ENCODE results near the gene SNIP1. TPM values are rescaled to one million over a fixed set of nuclear protein-coding genes. Genes with fewer than 3 reads are reported as not detected.
"Not testable (repeated sequence)": the region's sequence is repeated elsewhere in the genome, so short reads cannot be mapped to it uniquely, and the experiment has no call there.

The SNIP1 gene
- total and polyA plus RNA-seq, 3 experiments from 2014 or later: 6.3 to 25.8 (median 23.4) TPM

GRCh38 chr1:37533317-37534093 lies 20.6 kb downstream of the SNIP1 start:
- POLR2A ChIA-PET: no interaction called here
- H3K4me3 Mint-ChIP-seq: no peak overlapping the region
- CTCF ChIA-PET: no interaction called here

GRCh38 chr1:37532418-37533156 lies 21.5 kb downstream of the SNIP1 start:
- CTCF ChIA-PET; POLR2A ChIA-PET; H3K4me3 Mint-ChIP-seq; H3K27me3 ChIP-seq (ENCODE audit: insufficient read depth, low read length, poor library complexity, severe bottlenecking); H3K4me3 ChIP-seq (ENCODE audit: low read length); H3K27ac Mint-ChIP-seq; H3K27me3 Mint-ChIP-seq; H3K9me3 Mint-ChIP-seq; H3K9me3 ChIP-seq (ENCODE audit: low read length); H3K4me1 ChIP-seq (ENCODE audit: insufficient read depth, low read length); H3K27ac ChIP-seq (ENCODE audit: low read depth, low read length); DNase-seq: not testable (repeated sequence)
- H3K36me3 ChIP-seq (ENCODE audit: insufficient read depth, low read length): peaks cover 16% of the 10 kb centered on the region
- H3K4me1 Mint-ChIP-seq: peaks cover 4 to 28% (median 11%) of the 10 kb centered on the region in 3 donors
- peaks cover 0 to 39% (median 15%) of the 10 kb centered on the region in 3 donors for H3K36me3 Mint-ChIP-seq

More at GRCh38 chr1:37533317-37534093, 20.6 kb downstream of the SNIP1 start:
- H3K36me3 ChIP-seq (ENCODE audit: insufficient read depth, low read length): peaks cover 20% of the 10 kb centered on the region
- H3K27me3 ChIP-seq (ENCODE audit: insufficient read depth, low read length, poor library complexity, severe bottlenecking): no peaks in the 10 kb centered on the region
- H3K4me3 ChIP-seq (ENCODE audit: low read length): no peak overlapping the region
- H3K4me1 Mint-ChIP-seq: peaks cover 4 to 31% (median 15%) of the 10 kb centered on the region in 3 donors
- no peaks in the 10 kb centered on the region for H3K27me3 Mint-ChIP-seq
- no peak for DNase-seq
- no peaks in the 10 kb centered on the region for H3K9me3 Mint-ChIP-seq
- H3K27ac ChIP-seq (ENCODE audit: low read depth, low read length): no peak overlapping the region
- peaks cover 0 to 48% (median 19%) of the 10 kb centered on the region in 3 donors for H3K36me3 Mint-ChIP-seq
- H3K9me3 ChIP-seq (ENCODE audit: low read length): no peaks in the 10 kb centered on the region
- H3K4me1 ChIP-seq (ENCODE audit: insufficient read depth, low read length): no peaks in the 10 kb centered on the region
- H3K27ac Mint-ChIP-seq: peak overlapping the region in 4 of 8 donors; percentile 17 to 82 (median 45)

GRCh38 chr1:37529888-37530287 lies 24.2 kb downstream of the SNIP1 start:
- H3K4me1 ChIP-seq (ENCODE audit: insufficient read depth, low read length); DNase-seq; H3K9me3 Mint-ChIP-seq; H3K9me3 ChIP-seq (ENCODE audit: low read length); H3K27me3 ChIP-seq (ENCODE audit: insufficient read depth, low read length, poor library complexity, severe bottlenecking); H3K36me3 ChIP-seq (ENCODE audit: insufficient read depth, low read length); H3K4me3 ChIP-seq (ENCODE audit: low read length); CTCF ChIA-PET; H3K4me3 Mint-ChIP-seq; POLR2A ChIA-PET; H3K27ac Mint-ChIP-seq; H3K27ac ChIP-seq (ENCODE audit: low read depth, low read length); H3K27me3 Mint-ChIP-seq: not testable (repeated sequence)
- peaks cover 0 to 16% (median 6%) of the 10 kb centered on the region in 3 donors for H3K36me3 Mint-ChIP-seq
- peaks cover 0 to 11% (median 0%) of the 10 kb centered on the region in 3 donors for H3K4me1 Mint-ChIP-seq

- peak in 2 of 5 donors; percentile 1 to 27 for DNase-seq
- peaks cover 0 to 11% (median 6%) of the 10 kb centered on the region in 3 donors for H3K36me3 Mint-ChIP-seq
- ChIA-PET POLR2A (interaction anchor here (0.6 kb wide), 1 partner anchor 41 kb away, joined by 3 read pairs; no protein-coding TSS in a partner anchor), CTCF (interaction anchor here (0.9 to 1.2 kb wide), 2 partner anchors 8 to 64 kb away, joined by 3 read pairs; no protein-coding TSS in a partner anchor)
- Histone ChIP-seq H3K27ac (ENCODE audit: low read depth, low read length) (no peak overlapping the region), H3K27me3 (ENCODE audit: insufficient read depth, low read length, poor library complexity, severe bottlenecking) (no peaks in the 10 kb centered on the region), H3K36me3 (ENCODE audit: insufficient read depth, low read length) (no peaks in the 10 kb centered on the region), H3K9me3 (ENCODE audit: low read length) (no peaks in the 10 kb centered on the region), H3K4me1 (ENCODE audit: insufficient read depth, low read length) (peaks cover 7% of the 10 kb centered on the region), H3K4me3 (ENCODE audit: low read length) (peak overlapping the region; percentile 43)
- no peaks in the 10 kb centered on the region for H3K27me3 Mint-ChIP-seq
- peak overlapping the region; percentile 92 to 98 (median 95) for H3K4me3 Mint-ChIP-seq
- no peaks in the 10 kb centered on the region for H3K9me3 Mint-ChIP-seq
- peak overlapping the region; percentile 69 to 95 (median 92) for H3K27ac Mint-ChIP-seq
- peaks cover 30 to 46% (median 42%) of the 10 kb centered on the region in 3 donors for H3K4me1 Mint-ChIP-seq
These were observed 34.5 kb downstream of the SNIP1 start for GRCh38 chr1:37519613-37520012.

- Mint-ChIP-seq H3K27ac (peak overlapping the region; percentile 69 to 95 (median 92)), H3K4me1 (peaks cover 32 to 46% (median 43%) of the 10 kb centered on the region in 3 donors), H3K36me3 (peaks cover 0 to 12% (median 6%) of the 10 kb centered on the region in 3 donors), H3K4me3 (peak overlapping the region; percentile 92 to 98 (median 95))
- H3K36me3 ChIP-seq (ENCODE audit: insufficient read depth, low read length); H3K9me3 Mint-ChIP-seq; H3K9me3 ChIP-seq (ENCODE audit: low read length); H3K27me3 ChIP-seq (ENCODE audit: insufficient read depth, low read length, poor library complexity, severe bottlenecking); POLR2A ChIA-PET; H3K27ac ChIP-seq (ENCODE audit: low read depth, low read length); H3K27me3 Mint-ChIP-seq; H3K4me1 ChIP-seq (ENCODE audit: insufficient read depth, low read length): not testable (repeated sequence)
- peak; percentile 42 to 79 (median 69) for DNase-seq
- peak overlapping the region; percentile 43 for H3K4me3 ChIP-seq (ENCODE audit: low read length)
- CTCF ChIA-PET: interaction anchor here (0.9 to 1.5 kb wide), 3 partner anchors 9 to 64 kb away, joined by 3 to 4 read pairs (median 3); no protein-coding TSS in a partner anchor
These were observed 35.2 kb downstream of the SNIP1 start for GRCh38 chr1:37518929-37519328.

- POLR2A ChIA-PET; H3K27ac ChIP-seq (ENCODE audit: low read depth, low read length); H3K27me3 ChIP-seq (ENCODE audit: insufficient read depth, low read length, poor library complexity, severe bottlenecking); H3K4me3 ChIP-seq (ENCODE audit: low read length); H3K36me3 ChIP-seq (ENCODE audit: insufficient read depth, low read length); H3K9me3 ChIP-seq (ENCODE audit: low read length); H3K27me3 Mint-ChIP-seq; H3K9me3 Mint-ChIP-seq; DNase-seq: not testable (repeated sequence)
- H3K4me1 ChIP-seq (ENCODE audit: insufficient read depth, low read length): peaks cover 14% of the 10 kb centered on the region
- CTCF ChIA-PET: interaction anchor here (1.2 to 1.5 kb wide), 2 partner anchors 9 to 31 kb away, joined by 3 to 4 read pairs; no protein-coding TSS in a partner anchor
- peaks cover 39 to 49% (median 49%) of the 10 kb centered on the region in 3 donors for H3K4me1 Mint-ChIP-seq
- peaks cover 0 to 18% (median 6%) of the 10 kb centered on the region in 3 donors for H3K36me3 Mint-ChIP-seq
- H3K4me3 Mint-ChIP-seq: peak overlapping the region in 1 of 7 donors; percentile 97
- peak overlapping the region in 1 of 8 donors; percentile 69 for H3K27ac Mint-ChIP-seq
These were observed 35.9 kb downstream of the SNIP1 start for GRCh38 chr1:37518241-37518640.

GRCh38 chr1:37517569-37517968 lies 36.5 kb downstream of the SNIP1 start:
- Histone ChIP-seq H3K9me3 (ENCODE audit: low read length) (no peaks in the 10 kb centered on the region), H3K27ac (ENCODE audit: low read depth, low read length) (no peak overlapping the region), H3K4me3 (ENCODE audit: low read length) (no peak overlapping the region), H3K36me3 (ENCODE audit: insufficient read depth, low read length) (no peaks in the 10 kb centered on the region), H3K27me3 (ENCODE audit: insufficient read depth, low read length, poor library complexity, severe bottlenecking) (no peaks in the 10 kb centered on the region), H3K4me1 (ENCODE audit: insufficient read depth, low read length) (peaks cover 18% of the 10 kb centered on the region)
- peak overlapping the region in 4 of 7 donors; percentile 4 to 81 (median 17) for H3K4me3 Mint-ChIP-seq
- H3K27ac Mint-ChIP-seq: peak overlapping the region in 2 of 8 donors; percentile 31 to 45
- peaks cover 44 to 49% (median 49%) of the 10 kb centered on the region in 3 donors for H3K4me1 Mint-ChIP-seq
- peaks cover 0 to 19% (median under 1%) of the 10 kb centered on the region in 3 donors for H3K36me3 Mint-ChIP-seq
- no peak for DNase-seq
- CTCF ChIA-PET: interaction anchor here (1.5 kb wide), 1 partner anchor 30 kb away, joined by 4 read pairs; no protein-coding TSS in a partner anchor
- H3K27me3 Mint-ChIP-seq: no peaks in the 10 kb centered on the region
- POLR2A ChIA-PET: no interaction called here
- no peaks in the 10 kb centered on the region for H3K9me3 Mint-ChIP-seq
